ENCODE data around the gene MID1. TPM values are rescaled to one million over a fixed set of nuclear protein-coding genes. Genes with fewer than 3 reads are reported as not detected.

The MID1 gene
- total and polyA plus RNA-seq, 9 of the 15 experiments (the other 6 are each of a cell fraction or from before 2014, with no cell fraction given) = 0.07 to 0.54 (median 0.33) TPM

GRCh38 chrX:10648614-10649013 lies 28.2 kb upstream of the MID1 start:
- Histone ChIP-seq H3K9me1 (ENCODE audit: control insufficient read depth, insufficient read depth, low read length) (no peaks in the 10 kb centered on the region), H3K9me3 (replicated peaks; ENCODE audit: control insufficient read depth, insufficient read depth, low read depth, low read length) (no peaks in the 10 kb centered on the region), H3K27ac (ENCODE audit: extremely low read depth, low read depth, low read length) (no peak overlapping the region), H4K20me1 (replicated peaks; ENCODE audit: control insufficient read depth, insufficient read depth, low read length) (no peaks in the 10 kb centered on the region), H3K4me2 (ENCODE audit: insufficient read depth, low read length) (no peak overlapping the region), H3K36me3 (ENCODE audit: control insufficient read depth, insufficient read depth, low read length) (no peaks in the 10 kb centered on the region), H3K27me3 (ENCODE audit: control insufficient read depth in 2 of 2, insufficient read depth in 2 of 2, low read length in 2 of 2) (no peaks in the 10 kb centered on the region), H3K9ac (ENCODE audit: insufficient read depth in 1 of 2, low read depth in 2 of 2, low read length in 2 of 2) (no peak overlapping the region), H3K4me1 (replicated peaks in 1 of 2; ENCODE audit: control insufficient read depth in 2 of 2, insufficient read depth in 2 of 2, low read length in 2 of 2) (no peaks in the 10 kb centered on the region), H3K4me3 (no peak overlapping the region), H3K79me2 (ENCODE audit: control insufficient read depth, insufficient read depth, low read length) (no peaks in the 10 kb centered on the region), H2AFZ (ENCODE audit: low read depth, low read length) (no peak overlapping the region)
- in situ Hi-C loops (cut with MboI) = no loop called here
- DNase-seq (ENCODE audit: extremely low read depth in 1 of 4, low spot score in 3 of 4) = no peak
- CTCF ChIA-PET (ENCODE audit: low intra/inter-chr PET ratio) = no interaction called here
- TF ChIP-seq TFE3 (CRISPR knock-in tag; IDR thresholded peaks at IDR 0.05) (peak; percentile 34), CUX1 (CRISPR knock-in tag; IDR thresholded peaks at IDR 0.05) (no peak)
- no TSS peak for BruUV-seq (replicated peaks)
- intact Hi-C loops (cut with micrococcal nuclease) = no loop called here
- FAIRE-seq = no peak
- POLR2A ChIA-PET = no interaction called here
- WGBS (ENCODE audit: insufficient coverage, low coverage, missing lambda C conversion rate) = 0% methylated on average over 3 of the region's 3 CpGs
- ATAC-seq = no peak
